SHP77 treated with DMSO at 0.1 percent for 48 hours (cell line): ENCODE data around the gene CCT6B.

Source experiments
- DNase-seq: peaks from one replicate; lab custom pipeline; 2025; lab: John Stamatoyannopoulos, UW

The CCT6B gene

GRCh38 chr17:34886831-34887230, 74.4 kb downstream of the CCT6B start:
- DNase-seq = no peak

GRCh38 chr17:34885076-34885475, 76.2 kb downstream of the CCT6B start:
- DNase-seq = no peak

- DNase-seq = no peak
Measured at GRCh38 chr17:34884597-34884996, 76.7 kb downstream of the CCT6B start.

- no peak for DNase-seq
Measured at GRCh38 chr17:34883106-34884000, 77.9 kb downstream of the CCT6B start.

- no peak for DNase-seq
Measured at GRCh38 chr17:34879146-34879545, 82.1 kb downstream of the CCT6B start.
